Hippocampal formation (tissue), 2 donors: ENCODE results near the gene SOX6.

ENCODE experiments used
- DNase-seq, 2 donors: peaks; one replicate each; lab custom pipeline; 2025; lab: John Stamatoyannopoulos, UW

SOX6 gene

DNA sequence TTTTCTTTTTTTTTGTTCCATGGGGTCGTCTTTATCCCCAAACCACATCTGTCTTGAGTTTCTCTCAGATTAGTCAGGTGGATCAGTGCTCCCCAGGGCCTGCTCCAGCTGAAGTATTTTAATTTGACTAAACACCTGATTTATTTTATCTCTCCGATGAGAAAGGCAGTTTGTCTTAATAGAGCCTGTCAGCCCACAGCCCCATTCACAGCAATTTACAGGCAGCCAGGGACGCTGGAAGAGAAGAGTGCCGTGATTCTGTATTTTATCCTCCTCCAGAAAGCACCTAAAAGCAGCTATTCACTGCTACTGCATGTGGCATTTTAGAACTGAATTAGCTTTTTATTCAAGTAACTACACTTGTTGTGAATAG is 164.5 kb downstream of the SOX6 start:
- peak in 1 of 2 donors; percentile 9 for DNase-seq

DNA sequence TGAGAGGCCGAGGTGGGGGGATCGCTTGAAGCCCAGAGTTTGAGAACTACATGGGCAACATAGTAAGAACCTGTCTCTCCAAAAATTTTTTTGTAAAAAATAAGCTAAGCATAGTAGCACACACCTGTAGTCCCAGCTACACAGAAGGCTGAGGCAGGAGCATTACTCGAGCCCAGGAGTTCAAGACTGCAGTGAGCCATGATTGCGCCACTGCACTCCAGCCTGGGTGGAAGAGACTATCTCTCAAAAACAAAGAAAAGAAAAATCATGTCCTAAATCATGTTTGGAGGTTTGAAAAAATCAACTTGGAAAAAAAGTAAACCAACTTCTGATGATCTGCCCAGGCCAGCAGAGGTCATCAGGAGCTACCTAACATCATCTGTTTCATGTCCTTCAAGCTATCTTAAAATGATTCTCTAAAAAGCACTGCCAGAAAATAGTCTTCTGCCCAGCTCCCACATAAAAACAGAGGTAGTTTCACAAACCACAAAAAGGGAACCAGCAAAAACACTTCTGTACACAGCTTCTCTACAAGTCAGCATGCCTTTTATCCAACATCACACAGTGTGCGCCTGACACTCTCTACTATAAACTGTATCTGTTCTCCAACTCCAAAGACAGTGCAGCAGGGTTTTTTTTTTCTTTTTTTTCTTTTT is 165.0 kb downstream of the SOX6 start:
- peak in 1 of 2 donors; percentile 30 for DNase-seq

DNA sequence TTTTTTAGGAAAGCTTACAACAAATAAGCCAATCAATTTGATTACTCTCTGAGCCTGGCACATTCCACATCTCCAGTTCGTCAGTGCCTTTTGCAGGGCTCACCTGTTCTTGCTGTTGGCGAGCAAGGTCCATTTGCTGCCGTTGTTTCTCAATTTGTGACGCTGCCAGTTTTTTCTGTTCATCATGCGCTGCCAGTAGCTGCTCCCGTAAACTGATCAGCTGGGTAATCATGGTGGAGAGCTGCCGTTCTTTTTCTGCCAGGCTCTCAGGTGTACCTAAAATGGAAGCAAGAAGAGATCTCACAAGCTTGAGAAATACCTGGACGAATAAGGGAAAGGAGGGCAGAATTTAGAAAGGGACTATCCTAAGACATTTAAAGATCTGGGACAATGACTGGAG is 169.7 kb downstream of the SOX6 start:
- DNase-seq, result no peak

- no peak for DNase-seq
Observed at GRCh38 chr11:16185042-16185441, 171.3 kb downstream of the SOX6 start.

- DNase-seq, result no peak
Observed at GRCh38 chr11:16184588-16184987, 171.8 kb downstream of the SOX6 start.

GRCh38 chr11:16182553-16182952 is 173.8 kb downstream of the SOX6 start:
- DNase-seq, result no peak

DNA sequence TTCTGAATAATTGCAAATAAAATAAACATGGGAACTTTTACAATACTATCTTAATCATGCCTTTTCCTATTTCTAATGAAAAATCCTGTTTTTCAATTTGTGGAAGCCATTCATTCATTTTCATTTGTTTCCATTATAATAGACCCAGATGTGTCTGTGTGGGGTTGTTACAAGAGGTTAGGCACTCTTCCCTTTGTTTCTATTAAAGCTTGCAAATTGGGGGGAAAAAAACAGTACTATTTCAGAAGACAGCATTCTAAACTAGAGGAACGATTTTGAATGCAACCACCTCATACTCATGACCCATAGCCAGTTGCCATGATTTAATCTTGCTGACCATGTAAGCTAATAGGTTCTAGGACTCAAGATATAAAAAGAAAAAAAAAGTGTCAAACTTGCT is 175.5 kb downstream of the SOX6 start:
- no peak for DNase-seq

GRCh38 chr11:16179676-16180075 is 176.7 kb downstream of the SOX6 start:
- no peak for DNase-seq

DNA sequence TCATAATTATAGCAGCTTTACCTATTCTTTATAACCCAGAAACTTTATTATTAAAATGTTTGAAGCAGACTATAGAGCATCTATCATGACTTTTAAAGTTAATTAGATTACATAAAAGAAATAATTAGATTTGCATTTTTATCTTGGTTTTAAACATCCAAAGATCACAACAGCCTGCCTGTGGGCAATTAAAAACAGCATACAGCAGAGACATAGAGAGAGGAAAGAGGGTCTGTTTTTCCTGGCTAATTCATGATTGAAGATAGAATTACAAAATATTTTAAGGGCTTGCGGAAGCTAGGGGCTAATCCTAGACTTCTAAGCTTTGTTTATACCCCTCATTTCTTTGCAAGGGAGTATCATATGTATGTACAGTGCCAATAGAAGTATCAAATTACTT is 178.1 kb downstream of the SOX6 start:
- DNase-seq, result no peak

- no peak for DNase-seq
Observed at GRCh38 chr11:16177688-16178087, 178.7 kb downstream of the SOX6 start.

DNA sequence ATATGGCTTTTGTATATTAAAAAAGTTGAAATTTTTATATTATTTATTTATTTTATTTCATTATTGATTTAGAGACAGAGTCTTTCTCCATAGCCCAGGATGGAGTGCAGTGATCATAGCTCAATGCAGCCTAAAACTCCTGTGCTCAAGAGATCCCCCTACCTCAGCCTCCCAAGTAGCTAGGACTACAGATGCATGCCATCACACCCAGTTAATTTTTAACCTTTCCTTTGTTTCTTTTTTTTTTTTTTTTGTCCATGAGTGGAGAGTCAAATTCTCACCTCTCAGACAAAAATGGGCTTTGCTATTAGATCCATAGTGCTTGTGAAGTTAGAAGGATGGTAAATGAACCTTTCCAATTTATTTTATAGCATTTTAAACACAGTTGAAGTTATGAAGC is 182.5 kb downstream of the SOX6 start:
- DNase-seq, result no peak

- no peak for DNase-seq
Observed at GRCh38 chr11:16171882-16172281, 184.5 kb downstream of the SOX6 start.

GRCh38 chr11:16169956-16170847 is 186.1 kb downstream of the SOX6 start:
- no peak for DNase-seq

DNA sequence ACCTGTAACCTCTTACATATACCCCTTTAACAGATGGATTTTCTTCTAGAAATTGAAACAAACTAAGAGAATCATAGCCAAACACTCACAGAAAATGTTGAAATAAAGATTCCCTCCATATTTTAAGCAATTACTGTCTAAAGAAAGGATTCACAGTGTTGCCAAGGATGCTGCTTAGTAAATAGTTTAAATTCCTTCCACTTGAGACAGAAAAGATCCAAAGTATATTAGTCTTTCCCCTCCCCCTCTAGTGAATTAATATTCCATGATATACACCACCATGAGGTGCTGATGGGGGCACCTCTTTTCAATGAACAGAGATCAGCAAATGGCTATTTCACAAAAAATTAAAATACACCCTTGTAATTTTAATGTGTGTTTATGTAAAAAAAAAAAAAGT is 186.8 kb downstream of the SOX6 start:
- DNase-seq, result no peak

GRCh38 chr11:16167706-16168487 is 188.4 kb downstream of the SOX6 start:
- DNase-seq, result no peak

DNA sequence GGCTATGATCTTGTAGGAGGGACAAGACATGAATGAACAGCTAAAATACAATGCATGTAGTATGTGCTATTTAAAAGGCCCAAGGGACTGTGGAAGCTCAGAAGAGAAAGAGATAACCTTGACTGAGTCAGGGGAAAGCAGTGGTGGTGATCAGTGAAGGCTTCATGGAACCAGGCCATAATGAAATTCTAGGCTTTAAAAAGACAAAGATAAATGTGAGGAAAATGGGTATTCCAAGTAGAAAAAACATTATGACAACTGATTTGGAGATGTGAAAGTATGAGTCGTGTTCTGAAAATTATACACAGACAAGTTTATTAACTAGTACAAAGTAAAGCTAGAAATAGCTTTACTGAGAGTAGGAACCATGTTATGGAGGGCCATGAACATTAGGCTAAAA is 189.8 kb downstream of the SOX6 start:
- DNase-seq, result no peak

DNA sequence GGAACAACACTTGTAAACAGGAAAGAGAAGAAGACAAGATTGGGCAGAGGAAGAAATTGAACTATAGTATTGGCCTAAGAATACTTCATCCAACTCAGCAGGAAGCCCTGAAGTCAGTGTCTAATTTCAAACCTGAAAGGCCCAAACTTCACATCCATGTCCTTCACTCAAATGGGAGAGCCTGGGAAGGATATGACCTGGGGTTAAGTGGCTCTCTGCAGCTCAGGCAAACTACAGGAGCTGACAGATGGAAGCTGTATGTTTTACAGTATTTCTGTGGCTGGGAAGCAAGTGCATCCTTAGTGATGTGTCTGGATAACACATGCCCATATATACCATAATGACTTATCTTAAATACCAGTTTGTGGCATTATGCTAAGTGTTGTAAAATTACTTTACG is 196.2 kb downstream of the SOX6 start:
- no peak for DNase-seq

GRCh38 chr11:16158426-16158994 is 197.8 kb downstream of the SOX6 start:
- DNase-seq, result no peak

- DNase-seq, result no peak
Observed at GRCh38 chr11:16157327-16157726, 199.0 kb downstream of the SOX6 start.

DNA sequence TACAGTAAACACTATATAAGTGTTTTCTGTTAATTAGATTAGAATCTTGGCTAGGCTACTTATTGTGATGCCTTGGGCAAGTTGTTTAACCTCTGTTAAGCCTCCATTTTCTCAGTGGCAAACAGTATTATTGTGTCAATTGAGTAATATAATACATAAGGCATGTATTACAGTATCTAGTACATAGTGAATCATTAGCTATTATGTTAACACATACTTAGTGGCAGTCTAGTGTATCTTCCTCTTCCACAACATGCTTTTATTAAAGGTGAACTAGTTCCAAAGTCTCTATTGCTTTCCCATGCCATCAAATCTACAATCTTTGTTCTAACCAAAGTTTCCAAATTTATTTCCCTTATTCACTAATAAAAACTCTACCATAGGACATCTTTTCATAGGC is 200.9 kb downstream of the SOX6 start:
- no peak for DNase-seq

DNA sequence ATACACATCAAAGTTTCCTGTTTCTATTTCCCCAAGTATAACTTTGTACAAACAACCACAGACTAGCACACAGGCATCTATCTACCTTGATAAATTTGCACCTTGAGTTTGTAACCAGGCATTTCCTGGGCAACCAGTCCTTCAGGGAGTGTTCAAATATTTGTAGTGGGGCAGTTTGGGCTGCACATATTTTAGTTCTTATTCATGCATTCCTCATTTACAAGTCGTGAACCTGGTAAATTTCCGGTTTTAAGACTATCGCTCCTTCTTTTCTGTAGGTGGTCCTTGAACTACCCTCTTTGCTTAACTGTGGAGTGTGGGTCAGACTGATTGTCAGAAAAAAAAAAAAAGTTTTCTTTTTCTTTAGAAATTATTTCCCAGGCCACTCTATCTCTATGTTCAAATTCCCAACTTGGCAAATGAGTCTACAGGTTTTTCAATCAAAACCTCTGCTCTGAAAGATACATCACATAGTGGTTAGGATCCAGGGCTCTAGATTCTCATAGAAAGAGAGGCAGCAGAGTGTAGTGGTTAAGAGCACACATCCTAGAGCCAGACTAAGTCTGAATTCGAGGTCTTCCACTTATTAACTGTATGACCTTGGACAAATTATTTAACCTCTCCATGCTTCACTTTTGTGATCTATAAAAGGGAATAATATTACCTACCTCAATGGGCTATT is 201.5 kb downstream of the SOX6 start:
- DNase-seq, result no peak

- no peak for DNase-seq
Observed at GRCh38 chr11:16153951-16154350, 202.4 kb downstream of the SOX6 start.
